Tibial nerve (tissue), 4 donors: Measurements from ENCODE around the gene ANKMY2.

Experiments
- EP300 ChIP-seq, 2 donors: sonication (generic); formaldehyde crosslinking; IDR thresholded peaks; one replicate each; pipeline ENCODE4 v1.6.1; 2017; ENCODE audit warnings: antibody characterized with exemption in 2 of 2, mild to moderate bottlenecking in 1 of 2
- POLR2A ChIP-seq, 2 donors: fragments of 450-650 bp; IDR thresholded peaks; one replicate each; pipeline ENCODE4 v1.6.1; 2017; ENCODE audit warnings: antibody characterized with exemption in 2 of 2, mild to moderate bottlenecking in 2 of 2, moderate library complexity in 2 of 2
- TF ChIP-seq, protein P1 (sequence below), 5 experiments: fragments of 200-600 bp in 3 of 5; fragments of 450-650 bp in 2 of 5; sonication (generic) in 3 of 5; IDR thresholded peaks; one replicate each; pipeline ENCODE4 v1.5.1; 2016 to 2019; ENCODE audit warnings: antibody characterized with exemption in 5 of 5, mild to moderate bottlenecking in 3 of 5, moderate library complexity in 2 of 5

DNA sequence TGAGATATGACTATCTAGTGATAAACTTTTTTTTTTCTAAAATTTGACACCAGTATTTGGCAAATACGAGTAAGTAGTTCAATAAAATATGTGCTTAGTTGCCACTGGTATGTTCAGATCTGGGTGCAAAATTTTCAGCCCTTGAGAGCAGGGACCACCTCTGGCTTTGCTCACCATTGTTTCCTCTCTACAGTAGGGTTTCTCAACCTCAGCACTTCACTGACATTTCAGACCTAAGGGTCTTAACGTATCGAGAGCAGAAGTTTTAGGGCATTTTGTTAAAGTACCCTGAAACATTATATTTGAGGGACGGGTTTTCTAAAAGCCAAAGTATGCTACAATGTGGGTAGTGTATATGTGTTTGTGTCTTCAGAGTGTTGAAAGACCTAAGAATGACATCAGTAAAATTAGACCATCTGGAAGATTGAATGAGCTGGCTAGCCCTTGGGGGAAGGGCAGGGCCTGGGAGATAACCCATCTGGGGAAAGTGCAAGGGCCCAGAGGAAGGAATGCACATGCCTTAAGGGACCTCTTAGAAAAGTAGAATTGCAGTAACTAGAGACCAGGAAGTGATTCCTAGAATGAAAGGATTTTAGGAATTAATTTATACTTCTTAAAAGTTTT is 12.2 kb upstream of the ANKMY2 start:
- TF ChIP-seq, protein P1, sequence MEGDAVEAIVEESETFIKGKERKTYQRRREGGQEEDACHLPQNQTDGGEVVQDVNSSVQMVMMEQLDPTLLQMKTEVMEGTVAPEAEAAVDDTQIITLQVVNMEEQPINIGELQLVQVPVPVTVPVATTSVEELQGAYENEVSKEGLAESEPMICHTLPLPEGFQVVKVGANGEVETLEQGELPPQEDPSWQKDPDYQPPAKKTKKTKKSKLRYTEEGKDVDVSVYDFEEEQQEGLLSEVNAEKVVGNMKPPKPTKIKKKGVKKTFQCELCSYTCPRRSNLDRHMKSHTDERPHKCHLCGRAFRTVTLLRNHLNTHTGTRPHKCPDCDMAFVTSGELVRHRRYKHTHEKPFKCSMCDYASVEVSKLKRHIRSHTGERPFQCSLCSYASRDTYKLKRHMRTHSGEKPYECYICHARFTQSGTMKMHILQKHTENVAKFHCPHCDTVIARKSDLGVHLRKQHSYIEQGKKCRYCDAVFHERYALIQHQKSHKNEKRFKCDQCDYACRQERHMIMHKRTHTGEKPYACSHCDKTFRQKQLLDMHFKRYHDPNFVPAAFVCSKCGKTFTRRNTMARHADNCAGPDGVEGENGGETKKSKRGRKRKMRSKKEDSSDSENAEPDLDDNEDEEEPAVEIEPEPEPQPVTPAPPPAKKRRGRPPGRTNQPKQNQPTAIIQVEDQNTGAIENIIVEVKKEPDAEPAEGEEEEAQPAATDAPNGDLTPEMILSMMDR (IDR thresholded peaks at IDR 0.05) = no peak
- TF ChIP-seq EP300 (IDR thresholded peaks at IDR 0.05) = no peak
- TF ChIP-seq POLR2A (IDR thresholded peaks at IDR 0.05) = no peak
